ENCODE results near the gene TRRAP.

DNA sequence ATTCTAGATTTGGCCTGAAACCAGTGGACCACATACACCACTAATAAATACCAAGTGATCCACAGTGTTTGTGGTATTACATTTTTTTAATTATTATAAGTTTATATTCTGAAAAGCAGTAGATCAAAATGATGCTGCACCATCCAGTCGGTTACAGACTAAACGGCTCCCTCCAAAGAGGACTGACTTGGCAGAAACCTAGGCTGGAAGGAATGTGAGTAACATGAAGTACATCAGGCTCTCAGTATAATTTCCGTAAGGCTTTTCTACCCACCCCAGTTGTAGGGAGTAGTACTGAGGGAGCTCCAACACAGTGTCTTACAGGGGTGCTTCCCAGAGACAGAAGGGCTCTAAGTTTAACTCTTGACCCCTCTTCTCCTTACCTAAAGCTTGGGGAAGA lies 119.5 kb downstream of the TRRAP start:
- TF ChIP-seq, protein P1, sequence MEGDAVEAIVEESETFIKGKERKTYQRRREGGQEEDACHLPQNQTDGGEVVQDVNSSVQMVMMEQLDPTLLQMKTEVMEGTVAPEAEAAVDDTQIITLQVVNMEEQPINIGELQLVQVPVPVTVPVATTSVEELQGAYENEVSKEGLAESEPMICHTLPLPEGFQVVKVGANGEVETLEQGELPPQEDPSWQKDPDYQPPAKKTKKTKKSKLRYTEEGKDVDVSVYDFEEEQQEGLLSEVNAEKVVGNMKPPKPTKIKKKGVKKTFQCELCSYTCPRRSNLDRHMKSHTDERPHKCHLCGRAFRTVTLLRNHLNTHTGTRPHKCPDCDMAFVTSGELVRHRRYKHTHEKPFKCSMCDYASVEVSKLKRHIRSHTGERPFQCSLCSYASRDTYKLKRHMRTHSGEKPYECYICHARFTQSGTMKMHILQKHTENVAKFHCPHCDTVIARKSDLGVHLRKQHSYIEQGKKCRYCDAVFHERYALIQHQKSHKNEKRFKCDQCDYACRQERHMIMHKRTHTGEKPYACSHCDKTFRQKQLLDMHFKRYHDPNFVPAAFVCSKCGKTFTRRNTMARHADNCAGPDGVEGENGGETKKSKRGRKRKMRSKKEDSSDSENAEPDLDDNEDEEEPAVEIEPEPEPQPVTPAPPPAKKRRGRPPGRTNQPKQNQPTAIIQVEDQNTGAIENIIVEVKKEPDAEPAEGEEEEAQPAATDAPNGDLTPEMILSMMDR (IDR thresholded peaks at IDR 0.05) = no peak
- TF ChIP-seq POLR2A (IDR thresholded peaks at IDR 0.05) = no peak

Measured in body of pancreas (tissue), 4 donors.